A549 (cell line): Measurements from ENCODE around the gene HBA1. TPM values are rescaled to one million over a fixed set of nuclear protein-coding genes. Genes with fewer than 3 reads are reported as not detected.

ENCODE experiments used
- ATAC-seq, 2 experiments: fragments of 200-7000 bp in 1 of 2; fragments of >200 bp in 1 of 2; cut with Nextera tagmentation in 1 of 2; cut with Tn5 transposase in 1 of 2; 3 replicates each; pipeline versions ENCODE4 v1.8.0 to v1.9.1; 2018 to 2020; ENCODE audit warnings: mild to moderate bottlenecking in 1 of 2, moderate library complexity in 1 of 2
- CTCF ChIA-PET: fragments of 300-600 bp; sonication (Branson Sonifier 250); formaldehyde crosslinking; extraction: SDS; loops from one replicate; lab custom pipeline; 2021; ENCODE audit warnings: antibody characterized with exemption, inconsistent platforms; lab: Yijun Ruan, JAX
- POLR2A ChIA-PET: fragments of 350-600 bp; formaldehyde crosslinking; extraction: SDS; loops from one replicate; lab custom pipeline; 2021; ENCODE audit warnings: antibody characterized with exemption, inconsistent platforms; lab: Yijun Ruan, JAX
- DNase-seq, 2 experiments: peaks; one replicate each; pipeline versions ENCODE4 v3.0.0 to v3.0.0-alpha.2; 2011 to 2016; ENCODE audit warnings: low read depth in 1 of 2, low spot score in 1 of 2
- FAIRE-seq: peaks from 2 replicates; lab custom pipeline; 2011; peaks lifted over from hg19 to GRCh38; lab: Jason Lieb, UNC
- H3K27ac ChIP-seq, 2 experiments: fragments of >200 bp; sonication (Bioruptor Twin); formaldehyde crosslinking; 3 replicates each; pipeline ENCODE4 v1.5.1; 2016 to 2017
- H3K4me1 ChIP-seq: fragments of >200 bp; sonication (Bioruptor Twin); formaldehyde crosslinking; 3 replicates; pipeline ENCODE4 v1.6.1; 2016
- H3K4me2 ChIP-seq: fragments of >200 bp; sonication (Bioruptor Twin); formaldehyde crosslinking; 3 replicates; pipeline ENCODE4 v1.6.1; 2016
- H3K4me3 ChIP-seq: fragments of >200 bp; sonication (Bioruptor Twin); formaldehyde crosslinking; 3 replicates; pipeline ENCODE4 v1.5.1; 2016
- H3K9me3 ChIP-seq: fragments of >200 bp; sonication (Bioruptor Twin); formaldehyde crosslinking; 3 replicates; pipeline ENCODE4 v1.6.1; 2016
- BCL3 ChIP-seq: fragments of >200 bp; sonication (Bioruptor Twin); formaldehyde crosslinking; IDR thresholded peaks from 3 replicates; pipeline ENCODE4 v1.6.1; 2016
- CBX2 ChIP-seq: fragments of 200-600 bp; sonication (generic); IDR thresholded peaks from 2 replicates; pipeline ENCODE4 v1.6.1; 2016; ENCODE audit warnings: low read depth, mild to moderate bottlenecking, borderline replicate concordance
- CEBPB ChIP-seq, 2 experiments: fragments of >200 bp in 1 of 2; sonication (Bioruptor Twin) in 1 of 2; formaldehyde crosslinking in 1 of 2; IDR thresholded peaks; 2 replicates each; pipeline ENCODE4 v1.6.1; 2012 to 2016
- CHD4 ChIP-seq: fragments of 200-600 bp; sonication (generic); IDR thresholded peaks from 2 replicates; pipeline ENCODE4 v1.6.1; 2016; ENCODE audit warnings: antibody characterized with exemption, mild to moderate bottlenecking, borderline replicate concordance
- GATA3 ChIP-seq: IDR thresholded peaks from 2 replicates; pipeline ENCODE4 v1.6.1; 2012; ENCODE audit warnings: borderline replicate concordance
- HDAC2 ChIP-seq: fragments of 200-600 bp; sonication (generic); IDR thresholded peaks from 2 replicates; pipeline ENCODE4 v1.6.1; 2016
- HEYL ChIP-seq: fragments of 250-450 bp; sonication (Bioruptor Pico); IDR thresholded peaks from 2 replicates; pipeline ENCODE4 v1.8.0; 2021; ENCODE audit warnings: mild to moderate bottlenecking, moderate library complexity
- HMGXB4 ChIP-seq: fragments of 250-450 bp; sonication (Bioruptor Pico); IDR thresholded peaks from 2 replicates; pipeline ENCODE4 v1.5.0; 2021; ENCODE audit warnings: mild to moderate bottlenecking, moderate library complexity, borderline replicate concordance
- HOXA7 ChIP-seq: fragments of 250-450 bp; sonication (Bioruptor Pico); IDR thresholded peaks from 2 replicates; pipeline ENCODE4 v1.5.0; 2020; ENCODE audit warnings: mild to moderate bottlenecking, moderate library complexity
- HOXB13 ChIP-seq: fragments of 250-450 bp; sonication (Bioruptor Pico); IDR thresholded peaks from 2 replicates; pipeline ENCODE4 v1.5.0; 2020; ENCODE audit warnings: low read depth, mild to moderate bottlenecking, moderate library complexity
- HOXB5 ChIP-seq: fragments of 250-450 bp; sonication (Bioruptor Pico); IDR thresholded peaks from 2 replicates; pipeline ENCODE4 v1.5.0; 2020; ENCODE audit warnings: mild to moderate bottlenecking, moderate library complexity
- JUN ChIP-seq, 2 experiments: fragments of >200 bp; sonication (Bioruptor Twin); formaldehyde crosslinking; IDR thresholded peaks; 2 replicates in 1 of 2; 3 replicates in 1 of 2; pipeline ENCODE4 v1.6.1; 2016 to 2017
- JUNB ChIP-seq: fragments of >200 bp; sonication (Bioruptor Twin); formaldehyde crosslinking; IDR thresholded peaks from 2 replicates; pipeline ENCODE4 v1.6.1; 2016
- KDM1A ChIP-seq: fragments of 200-600 bp; sonication (generic); IDR thresholded peaks from 2 replicates; pipeline ENCODE4 v1.6.1; 2016; ENCODE audit warnings: low read depth, mild to moderate bottlenecking
- MAFK ChIP-seq: fragments of 450-650 bp; IDR thresholded peaks from 2 replicates; pipeline ENCODE4 v1.6.1; 2014; ENCODE audit not compliant: partially characterized antibody
- MAX ChIP-seq: IDR thresholded peaks from 2 replicates; pipeline ENCODE4 v1.6.1; 2012
- NFE2L2 ChIP-seq: fragments of 150-350 bp; conservative IDR thresholded peaks from 2 replicates; pipeline ENCODE4 v1.6.1; 2014; ENCODE audit warnings: low read length
- NR3C1 ChIP-seq: fragments of >200 bp; sonication (Bioruptor Twin); formaldehyde crosslinking; IDR thresholded peaks from 3 replicates; pipeline ENCODE4 v1.6.1; 2017
- PBX3 ChIP-seq: IDR thresholded peaks from 2 replicates; pipeline ENCODE4 v1.6.1; 2012
- PHF8 ChIP-seq: fragments of 200-600 bp; sonication (generic); IDR thresholded peaks from 2 replicates; pipeline ENCODE4 v1.6.1; 2016; ENCODE audit warnings: low read depth, mild to moderate bottlenecking, antibody characterized with exemption, moderate library complexity, borderline replicate concordance
- RAD21 ChIP-seq, 2 experiments: fragments of >200 bp in 1 of 2; sonication (Bioruptor Twin) in 1 of 2; formaldehyde crosslinking in 1 of 2; IDR thresholded peaks in 1 of 2; conservative IDR thresholded peaks in 1 of 2; 2 replicates in 1 of 2; 3 replicates in 1 of 2; pipeline ENCODE4 v1.6.1; 2012 to 2018; ENCODE audit warnings: inconsistent platforms in 1 of 2
- REST ChIP-seq: fragments of 200-600 bp; sonication (generic); IDR thresholded peaks from 2 replicates; pipeline ENCODE4 v1.6.1; 2016; ENCODE audit warnings: antibody characterized with exemption, mild to moderate bottlenecking, moderate library complexity
- SMC3 ChIP-seq: fragments of >200 bp; sonication (Bioruptor Twin); formaldehyde crosslinking; IDR thresholded peaks from 3 replicates; pipeline ENCODE4 v1.6.1; 2018; ENCODE audit warnings: inconsistent platforms
- SREBF2 ChIP-seq: fragments of 450-650 bp; IDR thresholded peaks from 2 replicates; pipeline ENCODE4 v1.6.1; 2014; ENCODE audit warnings: mild to moderate bottlenecking, moderate library complexity
- TP53 ChIP-seq: fragments of 250-450 bp; sonication (Bioruptor Pico); IDR thresholded peaks from 2 replicates; pipeline ENCODE4 v1.5.0; 2021; ENCODE audit warnings: mild to moderate bottlenecking, moderate library complexity
- ZC3H11A ChIP-seq: fragments of 450-650 bp; IDR thresholded peaks from 2 replicates; pipeline ENCODE4 v1.6.1; 2014; ENCODE audit warnings: antibody characterized with exemption, mild to moderate bottlenecking
- ZFP36 ChIP-seq: fragments of 450-650 bp; IDR thresholded peaks from 2 replicates; pipeline ENCODE4 v1.6.1; 2014; ENCODE audit warnings: borderline replicate concordance; ENCODE audit not compliant: partially characterized antibody
- ZSCAN20 ChIP-seq: fragments of 250-450 bp; sonication (Bioruptor Pico); IDR thresholded peaks from 2 replicates; pipeline ENCODE4 v1.8.0; 2022; ENCODE audit warnings: mild to moderate bottlenecking, moderate library complexity
- WGBS: methylation state at CpG from one replicate; pipeline ENCODE4 v1.1.6; 2017; ENCODE audit errors: missing lambda C conversion rate; 5-methylcytosine and 5-hydroxymethylcytosine counted together
- polyA plus RNA-seq, 4 experiments: library from polyadenylated mRNA; depleted of rRNA in 3 of 4; stranded (reverse); fragments of >200 nt; fragmentation: RNase III in 1 of 4; extraction: RNeasy Plus Mini Kit Qiagen cat#74134 plus additional on column Dnase treatment in 1 of 4; gene quantifications; 2 replicates in 3 of 4; 3 replicates in 1 of 4; pipeline ENCODE4 v1.2.3, GENCODE V29; 2011 to 2017

Gene HBA1
- polyA plus RNA-seq, 2 of the 4 experiments (the other 2 are of a cell fraction): 0.58 TPM; not detected in 1

GRCh38 chr16:185691-186090 is 9.2 kb downstream of the HBA1 start:
- WGBS: 84% methylated on average over 10 of the region's 11 CpGs
- FAIRE-seq (no peak), DNase-seq (no peak), ATAC-seq (no peak)
- POLR2A ChIA-PET: interaction anchor here (0.6 kb wide), 1 partner anchor 14 kb away, joined by 8 read pairs; no protein-coding TSS in a partner anchor
- H3K9me3 ChIP-seq: no peaks in the 10 kb centered on the region
- peaks cover 5% of the 10 kb centered on the region; the same call in 1 of the 3 replicates for H3K4me1 ChIP-seq
- TF ChIP-seq TP53 (CRISPR knock-in tag) (no peak), HEYL (no peak), PHF8 (no peak), HOXB5 (CRISPR knock-in tag) (no peak), JUN (IDR thresholded peaks at IDR 0.05) (no peak), HOXA7 (no peak), ZFP36 (no peak), KDM1A (no peak), JUNB (no peak), ZC3H11A (no peak), HOXB13 (no peak), MAFK (no peak), SREBF2 (no peak), CHD4 (no peak), PBX3 (no peak), MAX (no peak), HMGXB4 (CRISPR knock-in tag) (no peak), ZSCAN20 (no peak), BCL3 (no peak), NR3C1 (no peak)
- CTCF ChIA-PET: interaction anchor here (0.8 kb wide), 1 partner anchor 8 kb away, joined by 3 read pairs; no protein-coding TSS in a partner anchor
- no peak overlapping the region for H3K27ac ChIP-seq
- no peak overlapping the region for H3K4me3 ChIP-seq
- no peak overlapping the region for H3K4me2 ChIP-seq

GRCh38 chr16:187330-187729 is 10.8 kb downstream of the HBA1 start:
- 96% methylated on average over 8 of the region's 8 CpGs for WGBS
- Histone ChIP-seq H3K4me2 (no peak overlapping the region), H3K27ac (no peak overlapping the region), H3K4me1 (no peaks in the 10 kb centered on the region), H3K9me3 (no peaks in the 10 kb centered on the region), H3K4me3 (no peak overlapping the region)
- ATAC-seq (no peak), DNase-seq (no peak), FAIRE-seq (no peak)
- ChIA-PET CTCF (interaction anchor here (0.8 to 2.2 kb wide), 6 partner anchors 60 to 175 kb away, joined by 3 to 9 read pairs (median 4); no protein-coding TSS in a partner anchor), POLR2A (no interaction called here)
- TF ChIP-seq MAX (no peak), GATA3 (no peak), HDAC2 (no peak), NFE2L2 (no peak), PBX3 (no peak), REST (no peak), CEBPB (IDR thresholded peaks at IDR 0.05) (no peak), JUNB (no peak), RAD21 (conservative IDR thresholded peaks at IDR 0.05 in 1 of 2, IDR thresholded peaks at IDR 0.05 in 1 of 2) (no peak), HMGXB4 (CRISPR knock-in tag) (no peak), CBX2 (no peak), SMC3 (no peak)
